Measurements from ENCODE around the gene TIAM2. TPM values are rescaled to one million over a fixed set of nuclear protein-coding genes. Genes with fewer than 3 reads are reported as not detected.

The TIAM2 gene
- total and polyA plus RNA-seq, 10 of the 15 experiments (the other 5 are each of a cell fraction or from before 2014, with no cell fraction given) = 1.1 to 10.5 (median 2.3) TPM

DNA sequence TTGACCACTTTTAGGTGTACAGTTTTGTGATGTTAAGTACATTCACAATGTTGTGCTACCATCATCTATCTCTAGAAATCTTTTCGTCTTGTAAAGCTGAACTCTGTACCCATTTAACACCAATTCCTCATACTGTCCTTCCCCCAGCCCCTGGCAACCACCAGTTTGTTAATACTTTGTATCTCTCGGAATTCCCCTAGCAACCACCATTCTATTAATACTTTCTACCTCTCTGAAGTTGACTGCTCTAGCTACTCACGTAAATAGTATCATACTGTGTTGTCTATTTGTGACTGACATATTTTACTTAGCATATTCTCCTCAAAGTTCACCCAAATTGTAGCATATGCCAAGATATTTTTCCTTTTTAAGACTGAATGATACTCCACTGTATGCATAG lies 186.4 kb downstream of the TIAM2 start (continued):
- TF ChIP-seq, protein P1, sequence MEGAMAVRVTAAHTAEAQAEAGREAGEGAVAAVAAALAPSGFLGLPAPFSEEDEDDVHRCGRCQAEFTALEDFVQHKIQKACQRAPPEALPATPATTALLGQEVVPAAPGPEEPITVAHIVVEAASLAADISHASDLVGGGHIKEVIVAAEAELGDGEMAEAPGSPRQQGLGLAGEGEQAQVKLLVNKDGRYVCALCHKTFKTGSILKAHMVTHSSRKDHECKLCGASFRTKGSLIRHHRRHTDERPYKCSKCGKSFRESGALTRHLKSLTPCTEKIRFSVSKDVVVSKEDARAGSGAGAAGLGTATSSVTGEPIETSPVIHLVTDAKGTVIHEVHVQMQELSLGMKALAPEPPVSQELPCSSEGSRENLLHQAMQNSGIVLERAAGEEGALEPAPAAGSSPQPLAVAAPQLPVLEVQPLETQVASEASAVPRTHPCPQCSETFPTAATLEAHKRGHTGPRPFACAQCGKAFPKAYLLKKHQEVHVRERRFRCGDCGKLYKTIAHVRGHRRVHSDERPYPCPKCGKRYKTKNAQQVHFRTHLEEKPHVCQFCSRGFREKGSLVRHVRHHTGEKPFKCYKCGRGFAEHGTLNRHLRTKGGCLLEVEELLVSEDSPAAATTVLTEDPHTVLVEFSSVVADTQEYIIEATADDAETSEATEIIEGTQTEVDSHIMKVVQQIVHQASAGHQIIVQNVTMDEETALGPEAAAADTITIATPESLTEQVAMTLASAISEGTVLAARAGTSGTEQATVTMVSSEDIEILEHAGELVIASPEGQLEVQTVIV (IDR thresholded peaks at IDR 0.05; ENCODE audit: borderline replicate concordance, partially characterized antibody) = no peak
- peak; percentile 81; the same call in 1 of the 2 replicates for TF ChIP-seq FOXM1 (IDR thresholded peaks at IDR 0.05; ENCODE audit: low read depth, low read length)
- TF ChIP-seq NFYB (IDR thresholded peaks at IDR 0.05; ENCODE audit: insufficient read depth, low read depth, low read length) = no peak
- TF ChIP-seq, protein P2, sequence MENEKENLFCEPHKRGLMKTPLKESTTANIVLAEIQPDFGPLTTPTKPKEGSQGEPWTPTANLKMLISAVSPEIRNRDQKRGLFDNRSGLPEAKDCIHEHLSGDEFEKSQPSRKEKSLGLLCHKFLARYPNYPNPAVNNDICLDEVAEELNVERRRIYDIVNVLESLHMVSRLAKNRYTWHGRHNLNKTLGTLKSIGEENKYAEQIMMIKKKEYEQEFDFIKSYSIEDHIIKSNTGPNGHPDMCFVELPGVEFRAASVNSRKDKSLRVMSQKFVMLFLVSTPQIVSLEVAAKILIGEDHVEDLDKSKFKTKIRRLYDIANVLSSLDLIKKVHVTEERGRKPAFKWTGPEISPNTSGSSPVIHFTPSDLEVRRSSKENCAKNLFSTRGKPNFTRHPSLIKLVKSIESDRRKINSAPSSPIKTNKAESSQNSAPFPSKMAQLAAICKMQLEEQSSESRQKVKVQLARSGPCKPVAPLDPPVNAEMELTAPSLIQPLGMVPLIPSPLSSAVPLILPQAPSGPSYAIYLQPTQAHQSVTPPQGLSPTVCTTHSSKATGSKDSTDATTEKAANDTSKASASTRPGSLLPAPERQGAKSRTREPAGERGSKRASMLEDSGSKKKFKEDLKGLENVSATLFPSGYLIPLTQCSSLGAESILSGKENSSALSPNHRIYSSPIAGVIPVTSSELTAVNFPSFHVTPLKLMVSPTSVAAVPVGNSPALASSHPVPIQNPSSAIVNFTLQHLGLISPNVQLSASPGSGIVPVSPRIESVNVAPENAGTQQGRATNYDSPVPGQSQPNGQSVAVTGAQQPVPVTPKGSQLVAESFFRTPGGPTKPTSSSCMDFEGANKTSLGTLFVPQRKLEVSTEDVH (IDR thresholded peaks at IDR 0.05; ENCODE audit: low read depth, partially characterized antibody) = no peak
- TF ChIP-seq POLR2A (IDR thresholded peaks at IDR 0.05; ENCODE audit: low read depth, low read length) = no peak
- no peak for TF ChIP-seq SRF (IDR thresholded peaks at IDR 0.05; ENCODE audit: low read depth in 2 of 2, low read length in 2 of 2)
- peak; percentile 66 for TF ChIP-seq ATF7 (IDR thresholded peaks at IDR 0.05; ENCODE audit: low read depth)
- TF ChIP-seq RELA (IDR thresholded peaks at IDR 0.05; ENCODE audit: borderline replicate concordance, partially characterized antibody) = peak; percentile 95
- TF ChIP-seq ZNF384 (IDR thresholded peaks at IDR 0.05; ENCODE audit: borderline replicate concordance, low read depth, low read length) = no peak
- TF ChIP-seq, protein P3, sequence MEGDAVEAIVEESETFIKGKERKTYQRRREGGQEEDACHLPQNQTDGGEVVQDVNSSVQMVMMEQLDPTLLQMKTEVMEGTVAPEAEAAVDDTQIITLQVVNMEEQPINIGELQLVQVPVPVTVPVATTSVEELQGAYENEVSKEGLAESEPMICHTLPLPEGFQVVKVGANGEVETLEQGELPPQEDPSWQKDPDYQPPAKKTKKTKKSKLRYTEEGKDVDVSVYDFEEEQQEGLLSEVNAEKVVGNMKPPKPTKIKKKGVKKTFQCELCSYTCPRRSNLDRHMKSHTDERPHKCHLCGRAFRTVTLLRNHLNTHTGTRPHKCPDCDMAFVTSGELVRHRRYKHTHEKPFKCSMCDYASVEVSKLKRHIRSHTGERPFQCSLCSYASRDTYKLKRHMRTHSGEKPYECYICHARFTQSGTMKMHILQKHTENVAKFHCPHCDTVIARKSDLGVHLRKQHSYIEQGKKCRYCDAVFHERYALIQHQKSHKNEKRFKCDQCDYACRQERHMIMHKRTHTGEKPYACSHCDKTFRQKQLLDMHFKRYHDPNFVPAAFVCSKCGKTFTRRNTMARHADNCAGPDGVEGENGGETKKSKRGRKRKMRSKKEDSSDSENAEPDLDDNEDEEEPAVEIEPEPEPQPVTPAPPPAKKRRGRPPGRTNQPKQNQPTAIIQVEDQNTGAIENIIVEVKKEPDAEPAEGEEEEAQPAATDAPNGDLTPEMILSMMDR (IDR thresholded peaks at IDR 0.05 in 2 of 3, conservative IDR thresholded peaks at IDR 0.05 in 1 of 3; ENCODE audit: control insufficient read depth in 2 of 3, extremely low read depth in 1 of 3, insufficient read depth in 1 of 3, low read depth in 3 of 3, low read length in 3 of 3) = no peak
- TF ChIP-seq NR2C1 (IDR thresholded peaks at IDR 0.05) = no peak
- no peak for TF ChIP-seq RCOR1 (conservative IDR thresholded peaks at IDR 0.05; ENCODE audit: low read depth, low read length)
- TF ChIP-seq, protein P4, sequence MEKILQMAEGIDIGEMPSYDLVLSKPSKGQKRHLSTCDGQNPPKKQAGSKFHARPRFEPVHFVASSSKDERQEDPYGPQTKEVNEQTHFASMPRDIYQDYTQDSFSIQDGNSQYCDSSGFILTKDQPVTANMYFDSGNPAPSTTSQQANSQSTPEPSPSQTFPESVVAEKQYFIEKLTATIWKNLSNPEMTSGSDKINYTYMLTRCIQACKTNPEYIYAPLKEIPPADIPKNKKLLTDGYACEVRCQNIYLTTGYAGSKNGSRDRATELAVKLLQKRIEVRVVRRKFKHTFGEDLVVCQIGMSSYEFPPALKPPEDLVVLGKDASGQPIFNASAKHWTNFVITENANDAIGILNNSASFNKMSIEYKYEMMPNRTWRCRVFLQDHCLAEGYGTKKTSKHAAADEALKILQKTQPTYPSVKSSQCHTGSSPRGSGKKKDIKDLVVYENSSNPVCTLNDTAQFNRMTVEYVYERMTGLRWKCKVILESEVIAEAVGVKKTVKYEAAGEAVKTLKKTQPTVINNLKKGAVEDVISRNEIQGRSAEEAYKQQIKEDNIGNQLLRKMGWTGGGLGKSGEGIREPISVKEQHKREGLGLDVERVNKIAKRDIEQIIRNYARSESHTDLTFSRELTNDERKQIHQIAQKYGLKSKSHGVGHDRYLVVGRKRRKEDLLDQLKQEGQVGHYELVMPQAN (conservative IDR thresholded peaks at IDR 0.05) = no peak
- no peak for TF ChIP-seq CREB1 (IDR thresholded peaks at IDR 0.05; ENCODE audit: low read depth)
- TF ChIP-seq CHD1 (IDR thresholded peaks at IDR 0.05; ENCODE audit: low read depth, low read length) = no peak
- no peak for TF ChIP-seq HDAC6 (IDR thresholded peaks at IDR 0.05; ENCODE audit: unreplicated experiment)
- no peak for TF ChIP-seq SUPT20H (IDR thresholded peaks at IDR 0.05; ENCODE audit: borderline replicate concordance, control insufficient read depth, low read depth, low read length)
- no peak for TF ChIP-seq STAT3 (IDR thresholded peaks at IDR 0.05; ENCODE audit: low read depth, low read length)
- TF ChIP-seq IKZF1 (conservative IDR thresholded peaks at IDR 0.05) = 0 out of 2 replicates have a peak, but pooled peaks have one; percentile 8
- TF ChIP-seq SP1 (IDR thresholded peaks at IDR 0.05; ENCODE audit: low read depth, low read length) = peak; percentile 38

Data from GM12878 (cell line).